NB4 (cell line): ENCODE data around the gene CADM2.

ENCODE experiments used
- POLR2A ChIP-seq: IDR thresholded peaks from 2 replicates; pipeline ENCODE4 v1.6.1; 2011; ENCODE audit warnings: mild to moderate bottlenecking; ENCODE audit not compliant: insufficient read length; ENCODE audit errors: extremely low read depth
- TF ChIP-seq, protein P1 (sequence below): IDR thresholded peaks from one replicate; pipeline ENCODE4 v1.5.1; 2012; ENCODE audit warnings: low read depth, low read length

DNA sequence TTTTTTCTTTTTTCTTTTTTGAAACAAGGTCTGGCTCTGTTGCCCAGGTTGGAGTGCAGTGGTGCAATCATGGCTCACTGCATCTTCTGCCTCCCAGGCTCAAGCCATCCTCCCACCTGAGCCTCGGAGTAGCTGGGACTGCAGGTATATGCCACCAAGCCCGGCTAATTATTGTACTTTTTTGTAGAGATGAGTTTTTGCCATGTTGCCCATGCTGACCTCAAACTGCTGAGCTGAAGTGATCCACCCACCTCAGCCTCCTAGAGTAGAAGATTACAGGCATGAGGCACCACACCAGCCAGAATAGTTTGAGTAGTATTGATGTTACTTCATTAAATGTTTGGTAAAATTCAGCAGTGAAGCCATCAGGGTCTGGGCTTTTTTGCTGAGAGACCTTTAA, 251.8 kb downstream of the CADM2 start:
- TF ChIP-seq, protein P1, sequence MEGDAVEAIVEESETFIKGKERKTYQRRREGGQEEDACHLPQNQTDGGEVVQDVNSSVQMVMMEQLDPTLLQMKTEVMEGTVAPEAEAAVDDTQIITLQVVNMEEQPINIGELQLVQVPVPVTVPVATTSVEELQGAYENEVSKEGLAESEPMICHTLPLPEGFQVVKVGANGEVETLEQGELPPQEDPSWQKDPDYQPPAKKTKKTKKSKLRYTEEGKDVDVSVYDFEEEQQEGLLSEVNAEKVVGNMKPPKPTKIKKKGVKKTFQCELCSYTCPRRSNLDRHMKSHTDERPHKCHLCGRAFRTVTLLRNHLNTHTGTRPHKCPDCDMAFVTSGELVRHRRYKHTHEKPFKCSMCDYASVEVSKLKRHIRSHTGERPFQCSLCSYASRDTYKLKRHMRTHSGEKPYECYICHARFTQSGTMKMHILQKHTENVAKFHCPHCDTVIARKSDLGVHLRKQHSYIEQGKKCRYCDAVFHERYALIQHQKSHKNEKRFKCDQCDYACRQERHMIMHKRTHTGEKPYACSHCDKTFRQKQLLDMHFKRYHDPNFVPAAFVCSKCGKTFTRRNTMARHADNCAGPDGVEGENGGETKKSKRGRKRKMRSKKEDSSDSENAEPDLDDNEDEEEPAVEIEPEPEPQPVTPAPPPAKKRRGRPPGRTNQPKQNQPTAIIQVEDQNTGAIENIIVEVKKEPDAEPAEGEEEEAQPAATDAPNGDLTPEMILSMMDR, result no peak
- TF ChIP-seq POLR2A, result no peak
